HG03159 (cell line): ENCODE results near the gene RNF38.
"Not testable (repeated sequence)": the region's sequence is repeated elsewhere in the genome, so short reads cannot be mapped to it uniquely, and the experiment has no call there.

Experiments
- ATAC-seq: cut with Tn5 transposase; IDR thresholded peaks from one replicate; pipeline ENCODE4 v1.9.1; 2021; ENCODE audit warnings: mild to moderate bottlenecking, moderate library complexity; ENCODE audit not compliant: unreplicated experiment

Gene RNF38

DNA sequence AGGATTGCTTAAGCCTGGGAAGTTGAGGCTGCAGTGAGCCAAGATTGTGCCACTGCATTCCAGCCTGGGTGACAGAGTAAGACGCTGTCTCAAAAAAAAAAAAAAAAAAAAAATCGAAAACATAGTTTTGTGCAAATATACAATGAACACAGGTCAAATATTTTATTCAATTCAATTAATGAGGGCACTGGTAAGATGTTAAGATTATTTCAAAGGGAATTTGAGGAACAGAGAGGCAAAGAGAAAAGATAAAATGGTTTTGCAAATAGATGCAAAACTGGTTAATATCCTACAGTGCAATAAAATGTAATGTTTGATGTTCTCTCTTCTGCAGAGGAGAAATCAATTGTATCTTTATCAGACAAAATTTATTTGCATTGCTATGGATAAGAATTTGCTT is 102.3 kb downstream of the RNF38 start:
- ATAC-seq, result no peak

GRCh38 chr9:36294996-36295395 is 105.1 kb downstream of the RNF38 start:
- not testable (repeated sequence) for ATAC-seq

DNA sequence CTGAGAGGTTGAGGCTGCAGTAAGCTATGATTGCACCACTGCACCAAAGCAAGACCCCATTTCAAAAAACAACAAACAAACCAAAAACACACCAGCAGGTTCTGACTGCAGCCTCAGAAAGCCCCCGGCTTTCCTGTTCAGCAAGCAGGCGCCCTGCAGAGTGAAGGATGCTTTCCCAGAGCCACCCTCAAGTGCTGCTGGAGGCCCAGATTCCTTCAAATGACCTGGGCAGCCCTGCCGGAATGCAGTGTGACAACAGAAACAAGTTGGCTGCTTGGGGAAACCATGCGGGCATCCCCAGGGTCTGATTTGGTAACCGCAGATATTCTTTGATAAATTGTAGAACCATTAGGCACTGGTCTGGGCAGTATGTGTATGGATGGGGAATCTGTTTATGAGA is 106.2 kb downstream of the RNF38 start:
- ATAC-seq, result no peak

DNA sequence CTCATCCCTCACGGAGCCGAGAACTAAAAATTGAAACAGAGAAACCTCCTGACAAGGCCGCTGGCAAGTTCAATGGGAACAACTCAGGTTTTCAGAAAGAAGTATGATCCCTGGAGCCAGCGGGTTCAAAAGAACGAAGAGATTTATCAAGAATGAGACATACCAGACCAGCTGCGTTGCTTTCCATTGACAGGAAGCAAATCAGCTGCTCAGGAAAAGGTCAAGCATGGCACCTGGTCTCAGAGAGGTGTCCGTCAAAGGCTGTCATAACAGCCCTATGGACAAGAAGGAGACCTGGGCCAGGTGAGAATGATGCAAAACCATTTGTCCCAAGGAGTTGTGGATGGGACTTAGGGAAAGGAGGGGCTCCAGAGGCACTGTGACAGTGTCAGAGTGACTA is 106.9 kb downstream of the RNF38 start:
- no peak for ATAC-seq

DNA sequence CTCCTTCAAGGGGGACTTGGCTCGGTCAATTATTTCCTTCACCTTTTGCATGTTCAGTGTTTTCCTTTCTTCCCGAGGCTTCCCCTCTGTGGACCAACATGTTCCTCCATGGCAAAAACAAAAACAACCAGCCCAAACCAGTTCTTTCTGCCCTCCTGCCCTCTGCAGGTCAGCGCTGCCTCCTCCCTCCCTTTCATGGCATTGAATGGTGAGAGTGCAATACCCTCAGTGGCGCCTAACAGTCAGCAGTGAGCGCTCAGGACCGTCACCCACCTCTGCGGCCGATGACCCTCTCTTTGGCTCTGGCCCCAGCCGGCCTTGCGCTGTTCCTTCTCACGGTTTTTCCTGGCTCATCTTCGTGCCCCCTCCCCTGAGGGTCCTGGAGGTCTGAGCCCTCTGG is 107.4 kb downstream of the RNF38 start:
- ATAC-seq, result no peak

DNA sequence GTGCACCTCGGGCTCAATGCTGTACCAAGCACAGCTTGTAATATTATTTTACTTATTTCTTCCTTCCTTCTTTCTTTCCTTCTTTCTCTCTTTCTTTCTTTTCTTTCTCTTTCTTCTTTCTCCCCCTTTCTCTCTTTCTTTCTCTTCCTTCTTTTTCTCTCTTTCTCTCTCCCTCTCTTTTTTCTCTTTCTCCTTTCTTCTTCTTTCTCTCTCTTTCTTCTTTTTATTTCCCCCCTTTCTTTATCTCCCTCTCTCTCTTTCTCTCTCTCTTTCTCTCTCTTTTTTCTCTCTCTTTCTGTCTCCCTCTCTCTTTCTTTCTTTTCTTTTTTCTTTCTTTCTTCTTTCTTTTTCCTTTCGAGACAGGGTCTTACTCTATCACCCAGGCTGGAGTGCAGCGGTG is 109.1 kb downstream of the RNF38 start:
- no peak for ATAC-seq

DNA sequence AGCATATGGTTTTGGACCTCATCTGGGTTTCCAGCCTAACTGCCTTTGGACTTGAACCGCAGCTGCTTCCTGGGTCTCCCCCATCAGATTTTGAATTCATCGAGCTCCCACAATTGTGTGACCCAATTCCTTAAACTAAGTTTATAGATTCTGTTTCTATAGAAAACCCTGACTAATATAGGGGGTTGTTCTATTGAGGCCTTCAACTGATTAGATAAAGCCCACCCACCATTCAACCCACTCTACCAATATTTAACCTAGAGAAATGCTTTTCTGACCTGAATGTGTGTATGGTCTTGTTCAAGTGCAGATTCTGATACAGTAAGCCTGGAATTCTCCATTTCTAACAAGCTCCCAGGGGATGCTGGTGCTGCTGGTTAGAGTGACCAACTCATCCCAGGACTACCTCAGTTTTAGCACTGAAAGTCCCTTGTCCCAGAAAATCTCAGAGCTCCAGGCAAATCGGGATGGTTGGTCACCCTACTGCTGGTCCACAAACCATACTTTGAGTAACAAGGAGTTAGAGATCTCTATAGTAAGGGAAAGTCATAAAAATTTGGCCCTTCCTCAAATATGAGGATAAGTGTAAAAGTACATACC is 110.1 kb downstream of the RNF38 start:
- no peak for ATAC-seq

- no peak for ATAC-seq
These were observed 112.0 kb downstream of the RNF38 start for GRCh38 chr9:36288070-36288469.
